HL-60/S4 treated with phorbol 12-myristate 13-acetate at 8.2 ng/mL for 4 days and 3 days (cell line): Measurements from ENCODE around the gene SEMA3D.

Experiments
- in situ Hi-C: fragments of 300-500 bp; cut with MboI; formaldehyde crosslinking; loops from 2 replicates; pipeline ENCODE4 v1.15.0; 2022; ENCODE audit warnings: low sequenced_read_pairs

SEMA3D gene

GRCh38 chr7:85039196-85039923 lies 147.5 kb downstream of the SEMA3D start:
- in situ Hi-C loops = loop anchor here (25.0 kb wide), 1 partner anchor 523 kb away; no protein-coding TSS in a partner anchor

DNA sequence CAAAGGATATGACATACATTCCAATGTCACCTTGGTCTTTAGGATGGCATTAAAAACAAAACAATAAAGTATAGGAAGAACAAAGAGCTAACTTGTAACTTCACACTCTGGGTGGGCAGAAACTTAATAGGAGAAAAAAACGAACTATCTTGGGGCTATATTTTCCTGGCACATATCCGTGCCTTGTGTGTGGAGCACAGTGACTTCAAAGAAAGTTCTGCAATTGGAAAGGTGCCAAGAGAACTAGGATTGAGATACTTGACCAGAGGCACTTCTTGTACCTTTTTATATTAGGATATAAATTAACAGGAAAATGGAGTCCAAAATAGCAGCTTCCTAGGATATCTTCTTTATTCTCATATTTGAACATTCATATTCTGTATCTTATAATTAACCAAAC lies 148.4 kb downstream of the SEMA3D start:
- in situ Hi-C loops = loop anchor here (25.0 kb wide), 1 partner anchor 524 kb away; no protein-coding TSS in a partner anchor

- in situ Hi-C loops = loop anchor here (25.0 kb wide), 1 partner anchor 529 kb away; no protein-coding TSS in a partner anchor
Observed at GRCh38 chr7:85033263-85033662, 153.6 kb downstream of the SEMA3D start.

DNA sequence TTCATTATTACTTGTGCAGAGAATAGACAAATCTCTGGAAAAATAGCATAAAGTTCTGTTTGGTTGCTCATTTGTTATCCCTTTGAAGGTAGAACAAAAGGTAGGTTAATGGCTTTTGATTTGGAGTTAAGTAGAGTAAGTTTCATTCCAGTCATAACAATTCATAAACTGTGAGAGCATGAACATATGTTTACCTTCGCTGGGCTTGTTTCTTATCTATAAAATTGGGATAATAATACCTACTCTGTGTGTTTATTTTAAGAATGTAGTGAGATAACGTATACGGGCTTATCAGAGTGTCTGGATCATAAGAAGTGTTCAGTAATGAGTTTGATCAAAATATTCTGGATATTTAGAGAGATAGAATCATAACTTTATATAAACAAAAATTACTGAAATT lies 155.4 kb downstream of the SEMA3D start:
- in situ Hi-C loops = loop anchor here (25.0 kb wide), 1 partner anchor 531 kb away; no protein-coding TSS in a partner anchor

- in situ Hi-C loops = loop anchor here (25.0 kb wide), 1 partner anchor 531 kb away; no protein-coding TSS in a partner anchor
Observed at GRCh38 chr7:85030893-85031292, 156.0 kb downstream of the SEMA3D start.

DNA sequence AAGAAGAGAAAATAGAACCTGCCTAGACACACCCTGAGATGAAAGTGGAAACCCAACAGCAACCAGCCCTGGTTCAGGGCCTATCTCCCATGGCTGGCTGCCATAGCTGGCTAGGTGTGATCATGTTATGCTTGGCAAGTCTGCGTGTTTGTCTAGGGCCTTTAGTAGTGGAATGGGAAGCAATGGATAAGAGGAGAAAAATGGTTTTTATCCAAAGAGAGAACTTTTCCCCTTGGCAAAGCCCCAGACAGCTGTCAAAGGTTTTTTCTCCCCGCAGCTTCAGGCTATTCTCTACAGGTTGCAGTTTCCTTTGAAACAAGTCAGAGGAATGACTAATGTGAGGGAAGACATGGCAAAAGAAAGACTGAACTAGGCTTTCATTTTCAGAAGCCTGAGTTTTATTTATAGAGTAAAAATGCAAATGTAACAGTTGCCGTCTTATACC lies 161.5 kb downstream of the SEMA3D start:
- in situ Hi-C loops = loop anchor here (25.0 kb wide), 1 partner anchor 537 kb away; no protein-coding TSS in a partner anchor

DNA sequence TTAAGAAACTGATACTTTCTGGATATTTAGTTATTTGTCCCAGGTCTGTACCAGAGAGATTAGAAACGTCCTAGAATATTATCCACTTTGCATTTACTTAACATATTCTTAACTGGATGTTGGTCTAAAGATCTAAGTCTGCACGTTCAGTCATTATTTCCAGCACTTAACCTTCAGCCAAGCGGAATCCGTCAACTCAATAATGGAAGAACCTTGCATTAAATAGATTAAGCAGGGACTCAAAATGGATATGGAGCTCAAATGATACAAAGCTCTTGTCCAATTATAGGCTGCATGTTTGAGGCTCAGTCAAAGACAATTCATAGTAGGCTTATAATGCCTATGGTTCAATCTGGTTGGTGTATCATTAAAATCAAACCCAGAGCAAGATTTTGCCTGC lies 162.9 kb downstream of the SEMA3D start:
- in situ Hi-C loops = loop anchor here (25.0 kb wide), 1 partner anchor 1062 kb away; no protein-coding TSS in a partner anchor

GRCh38 chr7:85023066-85023712 lies 163.7 kb downstream of the SEMA3D start:
- in situ Hi-C loops = loop anchor here (25.0 kb wide), 1 partner anchor 1061 kb away; no protein-coding TSS in a partner anchor

- in situ Hi-C loops = loop anchor here (25.0 kb wide), 1 partner anchor 1060 kb away; no protein-coding TSS in a partner anchor
Observed at GRCh38 chr7:85022064-85022697, 164.7 kb downstream of the SEMA3D start.

DNA sequence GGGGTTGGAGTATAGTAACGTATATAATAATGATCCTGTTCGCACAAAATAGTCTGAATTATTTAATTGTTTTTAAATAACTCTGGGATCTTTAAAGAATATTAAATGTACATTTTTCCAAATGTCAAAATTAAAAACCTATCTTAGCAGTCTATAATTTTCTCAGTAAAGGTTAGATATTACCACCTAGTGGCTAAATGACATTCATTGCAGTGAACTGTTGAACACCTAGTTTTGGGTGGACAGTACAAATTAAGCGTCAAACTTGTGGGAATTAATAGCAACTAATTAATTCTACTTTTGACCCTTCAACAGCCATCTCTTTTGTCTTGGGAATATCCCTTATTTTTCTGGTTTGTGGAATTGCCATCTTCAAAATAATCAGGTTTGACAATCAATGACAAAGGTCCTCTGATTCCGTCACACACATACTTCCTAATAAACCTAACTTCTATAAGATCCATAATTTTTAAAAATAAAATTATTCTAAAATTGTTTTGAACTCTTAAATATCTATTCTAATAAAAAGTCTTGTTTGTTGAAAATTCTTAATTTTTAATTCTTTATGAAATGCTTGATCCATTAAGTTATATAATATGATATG lies 165.7 kb downstream of the SEMA3D start:
- in situ Hi-C loops = loop anchor here (25.0 kb wide), 1 partner anchor 1059 kb away; no protein-coding TSS in a partner anchor

DNA sequence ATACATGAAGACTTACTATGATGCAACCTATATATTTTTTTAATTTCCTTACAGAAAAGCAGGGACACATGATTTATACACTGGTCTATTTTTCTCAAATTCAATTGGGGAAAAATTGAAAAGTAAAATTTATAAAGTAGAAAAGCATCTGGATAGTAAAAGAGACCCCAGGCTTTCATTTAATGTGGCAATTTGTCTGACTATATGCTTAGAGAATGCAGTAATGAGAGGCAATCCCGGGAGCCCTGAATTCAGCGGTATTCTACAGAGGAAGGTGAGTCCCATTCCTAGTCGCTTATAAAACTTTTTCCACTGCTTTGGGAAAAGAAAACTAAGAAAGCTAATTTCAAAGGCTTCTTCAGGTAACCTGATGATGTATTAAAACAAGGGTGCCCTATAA lies 167.1 kb downstream of the SEMA3D start:
- in situ Hi-C loops = loop anchor here (25.0 kb wide), 1 partner anchor 1057 kb away; no protein-coding TSS in a partner anchor

- in situ Hi-C loops = loop anchor here (25.0 kb wide), 1 partner anchor 1057 kb away; no protein-coding TSS in a partner anchor
Observed at GRCh38 chr7:85019176-85019575, 167.7 kb downstream of the SEMA3D start.

DNA sequence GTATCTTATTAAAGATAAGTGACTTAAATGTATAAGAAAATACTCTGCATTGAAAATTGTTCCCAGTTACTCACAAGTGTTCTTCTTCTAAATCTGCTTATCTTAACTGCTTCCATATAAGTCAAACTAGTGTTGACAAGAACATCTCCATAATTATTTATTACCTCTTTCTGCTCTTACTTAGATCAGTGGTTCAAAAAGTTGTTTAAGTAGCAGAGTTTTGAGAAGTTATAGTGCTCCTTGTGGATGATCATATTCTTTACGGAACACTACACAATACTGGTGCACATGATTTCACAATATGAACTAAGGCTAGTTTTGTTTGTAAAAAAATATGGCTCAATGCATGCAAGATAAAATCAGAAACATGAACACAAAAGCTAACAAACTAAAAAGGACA lies 168.4 kb downstream of the SEMA3D start:
- in situ Hi-C loops = loop anchor here (25.0 kb wide), 1 partner anchor 1056 kb away; no protein-coding TSS in a partner anchor

GRCh38 chr7:85016286-85016685 lies 170.6 kb downstream of the SEMA3D start:
- in situ Hi-C loops = loop anchor here (25.0 kb wide), 1 partner anchor 1054 kb away; no protein-coding TSS in a partner anchor

GRCh38 chr7:85014936-85015660 lies 171.8 kb downstream of the SEMA3D start:
- in situ Hi-C loops = loop anchor here (25.0 kb wide), 1 partner anchor 1053 kb away; no protein-coding TSS in a partner anchor

GRCh38 chr7:85011127-85011526 lies 175.7 kb downstream of the SEMA3D start:
- in situ Hi-C loops = loop anchor here (25.0 kb wide), 1 partner anchor 1049 kb away; no protein-coding TSS in a partner anchor

GRCh38 chr7:85010306-85010705 lies 176.6 kb downstream of the SEMA3D start:
- in situ Hi-C loops = loop anchor here (25.0 kb wide), 1 partner anchor 1048 kb away; no protein-coding TSS in a partner anchor

DNA sequence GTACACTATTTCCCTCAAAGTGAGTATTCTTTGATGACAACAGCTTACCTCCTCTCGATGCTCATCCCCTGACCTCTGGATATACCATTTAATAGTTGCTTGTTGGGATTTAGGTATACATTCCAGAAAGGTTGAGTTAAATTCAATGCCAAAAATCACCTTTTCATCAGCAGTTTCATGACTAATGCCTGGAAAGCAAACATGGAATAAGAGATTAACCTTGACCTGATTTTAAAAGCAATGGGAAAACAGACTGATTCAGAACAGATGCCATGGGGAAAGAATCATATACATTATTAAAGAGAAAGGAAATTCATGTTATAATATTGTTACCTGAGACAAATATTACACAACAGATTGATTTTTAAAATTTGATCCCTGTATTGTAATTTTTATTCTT lies 180.1 kb downstream of the SEMA3D start:
- in situ Hi-C loops = loop anchor here (25.0 kb wide), 1 partner anchor 1044 kb away; no protein-coding TSS in a partner anchor

DNA sequence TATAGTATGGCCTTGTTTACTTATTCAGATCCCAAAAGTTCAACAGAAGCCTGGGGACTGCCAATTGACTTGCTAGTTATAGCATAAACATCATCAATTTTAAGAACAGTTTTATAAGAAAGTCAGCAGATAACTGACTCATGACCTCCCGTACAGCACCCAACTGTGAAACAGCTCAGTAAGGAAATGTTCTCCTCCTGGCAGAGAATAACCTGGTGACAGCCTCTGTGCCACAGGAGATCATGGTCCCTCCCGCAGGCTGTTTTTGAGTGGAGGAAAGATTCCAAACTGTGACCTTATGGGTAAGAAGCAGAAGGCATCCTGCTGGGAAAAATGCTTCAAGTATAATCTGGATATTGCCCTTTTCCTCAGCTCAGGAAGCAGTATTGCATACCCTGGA lies 182.5 kb downstream of the SEMA3D start:
- in situ Hi-C loops = loop anchor here (25.0 kb wide), 1 partner anchor 1042 kb away; no protein-coding TSS in a partner anchor
